H9 (cell line): ENCODE data around the gene TRIM44. TPM values are rescaled to one million over a fixed set of nuclear protein-coding genes. Genes with fewer than 3 reads are reported as not detected.

Experiments used
- DNase-seq: peaks from one replicate; pipeline ENCODE4 v3.0.0-alpha.2; 2017
- H2AFZ ChIP-seq: one replicate; pipeline ENCODE4 v1.6.1; 2013; ENCODE audit warnings: mild to moderate bottlenecking, low read length, control low read depth, moderate library complexity
- H2AK5ac ChIP-seq: 2 replicates; pipeline ENCODE4 v1.6.1; 2013; ENCODE audit warnings: low read length, control low read depth, mixed read lengths; ENCODE audit not compliant: insufficient read length
- H2BK120ac ChIP-seq: one replicate; pipeline ENCODE4 v1.6.1; 2013; ENCODE audit warnings: low read depth, mild to moderate bottlenecking, low read length, control low read depth, inconsistent platforms; ENCODE audit not compliant: poor library complexity, severe bottlenecking
- H2BK12ac ChIP-seq: 2 replicates; pipeline ENCODE4 v1.6.1; 2013; ENCODE audit warnings: low read length, control low read depth, mixed read lengths, low read depth; ENCODE audit not compliant: insufficient read length
- H2BK15ac ChIP-seq: 2 replicates; pipeline ENCODE4 v1.6.1; 2013; ENCODE audit warnings: low read depth, low read length, control low read depth
- H2BK20ac ChIP-seq: one replicate; pipeline ENCODE4 v1.6.1; 2013; ENCODE audit warnings: low read depth, mild to moderate bottlenecking, low read length, control low read depth, inconsistent platforms; ENCODE audit not compliant: poor library complexity, severe bottlenecking
- H2BK5ac ChIP-seq: 2 replicates; pipeline ENCODE4 v1.6.1; 2013; ENCODE audit warnings: low read length, control low read depth, mixed read lengths; ENCODE audit not compliant: insufficient read length
- H3K14ac ChIP-seq: 2 replicates; pipeline ENCODE4 v1.6.1; 2013; ENCODE audit warnings: low read length, control low read depth; ENCODE audit not compliant: insufficient read depth
- H3K18ac ChIP-seq: 2 replicates; pipeline ENCODE4 v1.6.1; 2013; ENCODE audit warnings: low read depth, mild to moderate bottlenecking, mixed read lengths, low read length, control low read depth; ENCODE audit not compliant: insufficient read length
- H3K23ac ChIP-seq: 2 replicates; pipeline ENCODE4 v1.6.1; 2013; ENCODE audit warnings: low read length, control low read depth, mixed read lengths, low read depth; ENCODE audit not compliant: insufficient read length
- H3K23me2 ChIP-seq: 2 replicates; pipeline ENCODE4 v1.6.1; 2013; ENCODE audit warnings: low read depth, mild to moderate bottlenecking, mixed read lengths, low read length, control low read depth; ENCODE audit not compliant: insufficient read length, poor library complexity, severe bottlenecking
- H3K27ac ChIP-seq: 2 replicates; pipeline ENCODE4 v1.5.1; 2013; ENCODE audit warnings: low read length, control low read depth, mixed read lengths, low read depth; ENCODE audit not compliant: insufficient read length
- H3K27me3 ChIP-seq: 2 replicates; pipeline ENCODE4 v1.6.1; 2013; ENCODE audit warnings: low read length, control low read depth, inconsistent platforms; ENCODE audit not compliant: insufficient read depth
- H3K4ac ChIP-seq: 2 replicates; pipeline ENCODE4 v1.6.1; 2013; ENCODE audit warnings: low read depth, mild to moderate bottlenecking, control low read depth, inconsistent platforms, low read length, moderate library complexity
- H3K4me1 ChIP-seq: 2 replicates; pipeline ENCODE4 v1.6.1; 2013; ENCODE audit warnings: low read length, control low read depth, inconsistent platforms; ENCODE audit not compliant: insufficient read depth
- H3K4me2 ChIP-seq: 2 replicates; pipeline ENCODE4 v1.6.1; 2013; ENCODE audit warnings: low read length, control low read depth, mixed read lengths; ENCODE audit not compliant: insufficient read length, insufficient read depth
- H3K56ac ChIP-seq: 2 replicates; pipeline ENCODE4 v1.6.1; 2013; ENCODE audit warnings: low read depth, mild to moderate bottlenecking, mixed read lengths, low read length, control low read depth; ENCODE audit not compliant: insufficient read length
- H3K79me1 ChIP-seq: 2 replicates; pipeline ENCODE4 v1.6.1; 2013; ENCODE audit warnings: low read depth, mild to moderate bottlenecking, moderate library complexity, low read length, control low read depth, inconsistent platforms; ENCODE audit not compliant: insufficient read depth, poor library complexity, severe bottlenecking
- H3K79me2 ChIP-seq: 2 replicates; pipeline ENCODE4 v1.6.1; 2013; ENCODE audit warnings: low read length, control low read depth, inconsistent platforms; ENCODE audit not compliant: insufficient read depth
- H3K9ac ChIP-seq: 2 replicates; pipeline ENCODE4 v1.6.1; 2013; ENCODE audit warnings: low read length, control low read depth, mixed read lengths; ENCODE audit not compliant: insufficient read length; ENCODE audit errors: extremely low read depth
- H3K9me3 ChIP-seq: one replicate; pipeline ENCODE4 v1.6.1; 2013; ENCODE audit warnings: low read depth, low read length, inconsistent platforms; ENCODE audit not compliant: control insufficient read depth
- H3T11ph ChIP-seq: one replicate; pipeline ENCODE4 v1.6.1; 2013; ENCODE audit warnings: mild to moderate bottlenecking, low read length, control low read depth, inconsistent platforms
- H4K20me1 ChIP-seq: one replicate; pipeline ENCODE4 v1.6.1; 2013; ENCODE audit not compliant: control insufficient read depth, insufficient read length, insufficient read depth
- H4K5ac ChIP-seq: 2 replicates; pipeline ENCODE4 v1.6.1; 2013; ENCODE audit warnings: low read depth, mild to moderate bottlenecking, mixed read lengths, low read length, control low read depth; ENCODE audit not compliant: insufficient read length
- H4K8ac ChIP-seq: replicated peaks from 2 replicates; pipeline ENCODE4 v1.6.1; 2013; ENCODE audit warnings: low read length, control low read depth, mixed read lengths, low read depth; ENCODE audit not compliant: insufficient read length
- H4K91ac ChIP-seq: 2 replicates; pipeline ENCODE4 v1.6.1; 2013; ENCODE audit warnings: low read depth, mild to moderate bottlenecking, moderate library complexity, mixed read lengths, low read length, control low read depth; ENCODE audit not compliant: insufficient read length
- H3K27ac Mint-ChIP-seq, 3 experiments: 2 replicates in 2 of 3; 3 replicates in 1 of 3; pipeline ENCODE4 v1.8.0; 2020 to 2021; ENCODE audit warnings: mixed read lengths in 3 of 3, mild to moderate bottlenecking in 1 of 3, moderate library complexity in 1 of 3
- H3K27me3 Mint-ChIP-seq: 2 replicates; pipeline ENCODE4 v1.8.0; 2021; ENCODE audit warnings: low read depth, mild to moderate bottlenecking, moderate library complexity, mixed read lengths
- H3K36me3 Mint-ChIP-seq, 3 experiments: 2 replicates in 2 of 3; 3 replicates in 1 of 3; pipeline ENCODE4 v1.8.0; 2020 to 2021; ENCODE audit warnings: low read depth in 3 of 3, mixed read lengths in 3 of 3; ENCODE audit not compliant: insufficient read depth in 1 of 3
- H3K4me1 Mint-ChIP-seq, 2 experiments: 2 replicates each; pipeline ENCODE4 v1.8.0; 2020; ENCODE audit warnings: mixed read lengths in 2 of 2
- H3K4me3 Mint-ChIP-seq, 2 experiments: 2 replicates in 1 of 2; 3 replicates in 1 of 2; pipeline ENCODE4 v1.8.0; 2020 to 2021; ENCODE audit warnings: mild to moderate bottlenecking in 2 of 2, mixed read lengths in 2 of 2, moderate library complexity in 1 of 2
- H3K9me3 Mint-ChIP-seq, 2 experiments: 2 replicates in 1 of 2; 3 replicates in 1 of 2; pipeline ENCODE4 v1.8.0; 2020; ENCODE audit warnings: mild to moderate bottlenecking in 2 of 2, mixed read lengths in 2 of 2, moderate library complexity in 1 of 2
- CTCF ChIP-seq: fragments of 200-600 bp; sonication (generic); conservative IDR thresholded peaks from 3 replicates; pipeline ENCODE4 v1.8.0; 2021; ENCODE audit warnings: antibody characterized with exemption, mild to moderate bottlenecking
- WGBS: extraction: QIAGEN DNeasy Blood & Tissue Kit; methylation state at CpG from one replicate; pipeline ENCODE4 v1.1.7; 2013; ENCODE audit warnings: missing lambda C conversion rate, low lambda C conversion rate, mixed read lengths; ENCODE audit not compliant: insufficient read length; ENCODE audit errors: extremely low coverage; 5-methylcytosine and 5-hydroxymethylcytosine counted together
- total RNA-seq: library from RNA; stranded (reverse); gene quantifications from 2 replicates; pipeline ENCODE4 v1.2.1, GENCODE V29; 2021

Gene TRIM44
- total RNA-seq, 1 experiment from 2014 or later = 37.7 TPM

DNA sequence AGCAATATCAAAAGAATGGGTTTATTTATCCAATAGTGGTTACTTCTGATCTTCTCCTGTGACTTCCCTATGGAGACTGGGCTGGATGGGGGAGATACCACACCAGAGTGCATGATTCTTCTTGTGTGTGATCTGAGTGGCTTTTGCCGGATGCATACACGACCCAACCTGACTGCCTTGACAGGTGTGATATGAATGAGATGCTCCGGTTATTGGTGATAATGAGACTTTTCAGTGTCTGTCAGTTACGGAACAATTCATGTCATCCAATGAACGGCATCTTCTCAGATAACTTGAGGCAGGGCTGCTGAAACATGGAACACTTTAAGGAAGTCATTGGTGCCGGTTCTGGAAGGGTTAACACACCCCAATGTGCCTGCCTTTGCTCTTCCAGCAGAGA is 26.6 kb upstream of the TRIM44 start:
- Mint-ChIP-seq H3K36me3 (no peaks in the 10 kb centered on the region), H3K27me3 (peaks cover 14% of the 10 kb centered on the region), H3K4me3 (no peak overlapping the region), H3K27ac (no peak overlapping the region), H3K4me1 (peaks cover 7 to 8% of the 10 kb centered on the region in 2 experiments), H3K9me3 (no peaks in the 10 kb centered on the region)
- no peak overlapping the region for H2BK20ac ChIP-seq
- H3K79me1 ChIP-seq = no peaks in the 10 kb centered on the region
- H3K56ac ChIP-seq = no peak overlapping the region
- WGBS = no CpG with 5 or more reads among the region's 6 CpGs
- H3T11ph ChIP-seq = no peak overlapping the region
- TF ChIP-seq CTCF = no peak
- no peak overlapping the region for H2AK5ac ChIP-seq
- H3K18ac ChIP-seq = no peak overlapping the region
- H2BK15ac ChIP-seq = no peak overlapping the region
- H3K23me2 ChIP-seq = no peaks in the 10 kb centered on the region
- H3K4me1 ChIP-seq = no peaks in the 10 kb centered on the region; the same call in 1 of the 2 replicates
- no peak overlapping the region for H3K4me2 ChIP-seq
- DNase-seq = no peak
- no peak overlapping the region for H4K8ac ChIP-seq
- H3K79me2 ChIP-seq = no peaks in the 10 kb centered on the region
- no peak overlapping the region for H2BK120ac ChIP-seq
- no peak overlapping the region for H4K91ac ChIP-seq
- H2BK5ac ChIP-seq = no peak overlapping the region
- no peak overlapping the region for H2AFZ ChIP-seq
- no peaks in the 10 kb centered on the region for H4K20me1 ChIP-seq
- no peaks in the 10 kb centered on the region for H3K9me3 ChIP-seq
- H3K27me3 ChIP-seq = no peaks in the 10 kb centered on the region
- H3K4ac ChIP-seq = no peak overlapping the region
- no peak overlapping the region for H3K23ac ChIP-seq
- H2BK12ac ChIP-seq = no peak overlapping the region
- no peak overlapping the region for H3K9ac ChIP-seq
- no peak overlapping the region for H3K27ac ChIP-seq
- no peak overlapping the region for H3K14ac ChIP-seq
- H4K5ac ChIP-seq = no peak overlapping the region
